IPS-18a (cell line): ENCODE results near the gene PHF19.

Experiments
- H3K27ac ChIP-seq: one replicate; pipeline ENCODE4 v1.5.1; 2013; ENCODE audit warnings: low read length
- H3K27me3 ChIP-seq: one replicate; pipeline ENCODE4 v1.6.1; 2013; ENCODE audit warnings: mild to moderate bottlenecking, low read length; ENCODE audit not compliant: control insufficient read depth, insufficient read depth
- H3K36me3 ChIP-seq: one replicate; pipeline ENCODE4 v1.6.1; 2013; ENCODE audit warnings: low read depth, low read length; ENCODE audit not compliant: control insufficient read depth
- H3K4me1 ChIP-seq: one replicate; pipeline ENCODE4 v1.6.1; 2013; ENCODE audit warnings: low read depth, low read length; ENCODE audit not compliant: control insufficient read depth
- H3K4me3 ChIP-seq: one replicate; pipeline ENCODE4 v1.5.1; 2013; ENCODE audit warnings: low read length
- H3K9ac ChIP-seq: one replicate; pipeline ENCODE4 v1.6.1; 2013; ENCODE audit warnings: mild to moderate bottlenecking, low read length, moderate library complexity
- H3K9me3 ChIP-seq: one replicate; pipeline ENCODE4 v1.6.1; 2013; ENCODE audit warnings: low read depth, low read length; ENCODE audit not compliant: control insufficient read depth

Gene PHF19

DNA sequence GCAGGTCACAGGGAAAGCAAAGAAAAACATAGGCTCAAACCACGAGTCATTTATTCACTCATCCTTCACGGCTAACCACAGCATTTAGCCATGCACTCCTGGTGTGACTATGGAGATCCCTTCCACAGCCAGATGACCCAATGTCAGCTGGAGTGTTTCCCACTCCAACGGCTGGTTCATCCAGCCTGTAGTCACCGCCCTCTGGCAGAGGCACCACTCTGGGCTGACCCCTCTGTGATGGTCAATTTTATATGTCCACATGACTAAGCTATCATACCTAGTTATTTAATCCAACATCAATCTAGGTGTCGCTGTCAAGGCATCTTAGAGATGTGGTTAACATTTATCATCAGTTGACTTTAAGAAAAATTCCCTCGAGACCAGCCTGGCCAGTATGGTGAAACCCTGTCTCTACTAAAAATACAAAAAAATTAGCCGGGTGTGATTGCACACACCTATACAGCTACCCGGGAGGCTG is 9.5 kb upstream of the PHF19 start:
- H3K9ac ChIP-seq: no peak overlapping the region
- H3K27me3 ChIP-seq: no peaks in the 10 kb centered on the region
- H3K4me3 ChIP-seq: no peak overlapping the region
- no peak overlapping the region for H3K27ac ChIP-seq
- H3K36me3 ChIP-seq: no peaks in the 10 kb centered on the region
- H3K4me1 ChIP-seq: no peaks in the 10 kb centered on the region
- H3K9me3 ChIP-seq: no peaks in the 10 kb centered on the region

DNA sequence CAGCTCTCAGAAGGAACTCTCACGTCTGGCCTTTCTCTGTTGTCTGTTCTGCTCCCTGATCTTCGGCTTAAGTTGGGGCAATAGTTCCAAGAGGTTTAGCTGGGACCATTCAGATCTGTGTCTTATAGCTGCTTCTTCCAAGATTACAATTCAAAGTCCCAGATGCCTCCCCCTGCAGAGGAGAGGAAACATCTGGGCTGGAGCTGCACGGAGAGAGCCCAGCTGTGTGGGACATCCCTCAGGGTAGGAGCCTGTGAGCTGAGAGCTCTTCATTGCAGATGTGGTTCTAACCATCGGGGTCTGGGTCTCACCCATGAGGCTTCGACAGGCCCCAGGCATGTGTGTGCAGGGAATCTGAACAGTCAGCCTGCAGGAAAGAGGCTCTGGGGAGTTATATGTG is 9.0 kb upstream of the PHF19 start:
- no peaks in the 10 kb centered on the region for H3K9me3 ChIP-seq
- no peaks in the 10 kb centered on the region for H3K36me3 ChIP-seq
- H3K27me3 ChIP-seq: no peaks in the 10 kb centered on the region
- no peak overlapping the region for H3K4me3 ChIP-seq
- no peak overlapping the region for H3K27ac ChIP-seq
- H3K9ac ChIP-seq: no peak overlapping the region
- no peaks in the 10 kb centered on the region for H3K4me1 ChIP-seq

DNA sequence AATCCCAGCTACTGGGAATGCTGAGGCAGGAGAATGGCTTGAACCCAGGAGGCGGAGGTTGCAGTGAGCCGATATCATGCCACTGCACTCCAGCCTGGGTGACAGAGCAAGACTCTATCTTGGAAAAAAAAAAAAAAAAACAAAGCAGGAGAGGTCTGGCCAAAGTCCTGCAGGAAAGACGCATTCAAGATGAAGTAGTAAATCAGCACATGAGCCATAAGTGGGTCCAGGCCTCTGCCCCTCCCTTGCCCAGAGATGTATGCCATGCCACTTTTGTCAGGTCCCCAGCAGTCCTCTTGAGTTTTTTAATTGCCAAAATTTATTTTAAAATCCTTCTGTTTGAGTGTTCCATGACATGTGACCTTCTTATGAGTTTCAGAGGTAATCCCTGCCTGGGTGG is 8.5 kb upstream of the PHF19 start:
- H3K9me3 ChIP-seq: no peaks in the 10 kb centered on the region
- no peaks in the 10 kb centered on the region for H3K27me3 ChIP-seq
- no peaks in the 10 kb centered on the region for H3K4me1 ChIP-seq
- H3K27ac ChIP-seq: no peak overlapping the region
- no peak overlapping the region for H3K4me3 ChIP-seq
- no peaks in the 10 kb centered on the region for H3K36me3 ChIP-seq
- no peak overlapping the region for H3K9ac ChIP-seq

DNA sequence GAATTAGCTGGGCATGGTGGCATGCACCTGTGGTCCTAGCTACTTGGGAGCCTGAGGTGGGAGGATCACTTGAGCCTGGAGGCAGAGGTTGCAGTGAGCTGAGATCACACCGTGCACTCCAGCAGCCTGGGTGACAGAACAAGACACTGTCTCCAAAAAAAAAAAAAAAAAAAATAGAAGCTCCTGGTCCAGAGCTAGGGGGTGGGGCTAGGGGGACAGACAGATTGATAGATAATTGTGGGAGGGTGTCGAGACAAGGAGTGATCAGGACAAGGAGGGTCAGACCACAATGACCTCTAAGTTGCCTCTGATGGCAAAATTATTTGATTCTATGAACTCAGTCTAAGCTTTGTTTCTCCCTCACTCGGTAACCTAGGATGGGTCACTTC is 6.6 kb upstream of the PHF19 start:
- Histone ChIP-seq H3K36me3 (no peaks in the 10 kb centered on the region), H3K4me1 (peaks cover 4% of the 10 kb centered on the region), H3K27me3 (no peaks in the 10 kb centered on the region), H3K27ac (no peak overlapping the region), H3K9me3 (no peaks in the 10 kb centered on the region), H3K4me3 (no peak overlapping the region), H3K9ac (no peak overlapping the region)

DNA sequence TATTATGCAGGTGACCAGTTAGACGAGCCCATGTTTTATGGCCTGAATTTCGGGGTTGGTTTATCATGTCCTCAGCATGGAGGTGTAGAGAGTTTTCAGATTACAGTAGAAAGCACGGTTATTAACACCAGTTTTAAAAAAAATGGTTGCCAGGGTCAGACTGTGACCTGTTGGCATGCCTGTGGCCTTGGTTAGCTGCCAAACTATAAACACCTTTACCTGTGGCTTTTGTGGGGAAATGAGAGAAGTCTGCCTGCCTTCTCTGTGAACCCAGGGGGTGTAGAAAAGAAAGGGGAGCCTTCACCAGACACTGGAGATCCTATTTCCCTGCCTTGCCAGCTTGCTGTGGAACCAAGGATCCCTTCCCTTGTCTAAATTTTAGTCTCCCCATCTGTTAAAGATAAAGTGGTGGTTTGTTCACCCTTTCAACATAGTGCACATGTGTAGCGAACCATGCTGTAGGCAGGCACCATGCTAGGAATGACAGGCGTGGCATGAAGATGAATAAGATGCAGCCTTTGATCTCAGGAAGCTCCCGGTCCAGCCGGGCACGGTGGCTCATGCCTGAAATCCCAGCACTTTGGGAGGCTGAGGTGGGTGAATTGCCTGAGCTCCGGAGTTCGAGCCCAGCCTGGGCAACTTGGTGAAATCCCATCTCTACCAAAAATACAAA is 6.1 kb upstream of the PHF19 start:
- no peaks in the 10 kb centered on the region for H3K36me3 ChIP-seq
- H3K27ac ChIP-seq: no peak overlapping the region
- peaks cover 2% of the 10 kb centered on the region for H3K27me3 ChIP-seq
- H3K9me3 ChIP-seq: no peaks in the 10 kb centered on the region
- peaks cover 6% of the 10 kb centered on the region for H3K4me1 ChIP-seq
- H3K4me3 ChIP-seq: no peak overlapping the region
- H3K9ac ChIP-seq: no peak overlapping the region

DNA sequence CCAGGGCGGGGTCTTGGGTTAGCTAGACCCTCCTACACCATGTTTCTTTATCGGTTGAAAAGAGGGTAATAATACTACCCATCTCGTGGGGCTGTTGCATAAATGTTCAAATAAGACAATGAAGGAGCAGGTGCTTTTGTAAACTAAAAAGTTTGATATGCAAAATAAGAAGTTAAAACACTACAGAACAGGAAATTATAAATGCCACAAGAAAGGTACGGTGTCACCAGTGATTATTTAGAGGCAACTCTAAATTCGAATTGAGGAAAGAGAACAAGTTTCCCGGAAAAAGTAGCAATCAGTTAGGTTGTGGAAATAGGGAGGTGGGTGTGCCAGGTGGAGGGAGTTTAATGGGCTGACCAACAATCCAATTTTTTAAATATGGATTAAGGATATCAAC is 2.5 kb upstream of the PHF19 start:
- Histone ChIP-seq H3K27me3 (peaks cover 18% of the 10 kb centered on the region), H3K36me3 (no peaks in the 10 kb centered on the region), H3K27ac (no peak overlapping the region), H3K9me3 (no peaks in the 10 kb centered on the region), H3K4me1 (peaks cover 20% of the 10 kb centered on the region), H3K9ac (no peak overlapping the region), H3K4me3 (no peak overlapping the region)

DNA sequence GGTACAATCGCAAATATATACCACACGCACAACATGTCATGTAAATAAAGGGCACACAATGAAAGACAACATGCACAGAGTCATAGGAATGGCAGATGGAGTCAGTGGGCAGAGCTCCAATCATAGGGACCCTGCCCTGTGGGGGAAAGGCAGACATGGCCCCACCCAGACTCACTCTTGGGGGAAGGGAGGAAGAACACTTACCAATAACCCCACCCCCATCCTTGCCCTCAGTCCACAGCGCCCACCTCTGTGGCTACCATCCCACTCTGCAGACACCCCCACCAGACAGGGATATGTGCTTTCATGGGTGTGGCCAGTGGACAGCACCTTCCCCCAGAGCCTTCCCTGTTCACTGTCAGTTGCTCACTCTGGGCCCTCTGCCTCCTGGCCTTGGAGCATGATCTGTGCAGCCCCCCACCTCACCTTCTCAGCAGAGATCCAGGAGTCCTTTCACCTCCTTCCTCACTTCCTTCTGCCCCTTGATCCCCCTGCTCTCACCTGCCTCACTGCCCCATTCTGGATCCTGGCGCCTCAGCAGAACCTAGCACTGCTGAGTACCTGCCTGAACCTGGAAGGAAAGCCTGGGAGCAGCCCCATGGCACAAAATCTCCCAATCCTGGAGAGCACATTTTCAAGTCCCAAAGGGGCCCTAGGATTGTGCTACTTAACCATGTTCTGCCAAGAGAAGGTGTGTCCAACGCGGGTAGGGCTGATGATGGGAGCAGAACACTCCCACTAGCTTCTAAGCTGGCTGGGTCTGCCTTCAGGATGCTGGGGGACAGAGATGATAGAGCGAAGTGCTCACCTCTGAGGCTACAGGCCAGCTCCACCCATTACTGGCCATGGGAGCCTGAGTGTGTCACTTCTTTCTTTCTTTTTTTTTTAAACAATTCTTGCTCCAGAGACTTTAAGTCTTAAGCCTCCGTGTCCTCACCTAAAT is 1.5 kb upstream of the PHF19 start:
- Histone ChIP-seq H3K27ac (no peak overlapping the region), H3K4me1 (peaks cover 30% of the 10 kb centered on the region), H3K9me3 (no peaks in the 10 kb centered on the region), H3K27me3 (peaks cover 18% of the 10 kb centered on the region), H3K9ac (no peak overlapping the region), H3K36me3 (no peaks in the 10 kb centered on the region), H3K4me3 (no peak overlapping the region)

DNA sequence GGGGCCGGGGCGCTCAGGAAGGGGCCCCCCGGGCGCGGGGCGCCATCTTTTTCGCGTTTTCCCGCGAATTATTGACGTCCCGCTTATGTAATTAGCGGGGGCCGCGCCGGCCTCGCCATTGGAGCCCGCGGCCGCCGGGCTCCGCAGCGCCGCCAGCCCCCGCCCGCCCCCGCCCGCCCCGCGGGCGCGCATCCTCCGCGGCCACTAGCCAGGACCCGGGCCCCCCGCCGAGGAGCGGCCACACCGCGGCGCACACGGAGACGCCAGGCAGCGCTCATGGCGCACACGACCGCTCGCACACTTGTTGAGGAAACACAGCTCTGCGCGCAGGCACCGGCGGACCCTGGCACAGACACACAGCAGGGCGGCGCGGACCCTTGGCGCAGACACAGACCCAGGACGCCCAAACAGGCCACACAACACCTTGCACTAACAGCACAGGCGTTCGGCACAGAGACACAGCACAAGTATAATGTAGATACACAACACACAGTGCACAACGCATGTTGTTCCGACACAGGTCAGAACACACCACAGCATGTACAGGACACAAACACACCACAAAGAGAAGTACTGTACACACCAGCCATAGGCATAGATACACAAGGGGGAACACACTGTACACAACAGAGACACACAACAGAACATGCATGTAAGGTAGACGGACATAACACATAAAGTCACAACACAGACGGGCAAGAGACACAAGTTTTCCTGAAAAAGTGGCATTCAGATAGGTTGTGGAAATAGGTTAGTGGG is 467 bp upstream of the PHF19 start:
- Histone ChIP-seq H3K36me3 (no peaks in the 10 kb centered on the region), H3K4me1 (peaks cover 40% of the 10 kb centered on the region), H3K27ac (no peak overlapping the region)

DNA sequence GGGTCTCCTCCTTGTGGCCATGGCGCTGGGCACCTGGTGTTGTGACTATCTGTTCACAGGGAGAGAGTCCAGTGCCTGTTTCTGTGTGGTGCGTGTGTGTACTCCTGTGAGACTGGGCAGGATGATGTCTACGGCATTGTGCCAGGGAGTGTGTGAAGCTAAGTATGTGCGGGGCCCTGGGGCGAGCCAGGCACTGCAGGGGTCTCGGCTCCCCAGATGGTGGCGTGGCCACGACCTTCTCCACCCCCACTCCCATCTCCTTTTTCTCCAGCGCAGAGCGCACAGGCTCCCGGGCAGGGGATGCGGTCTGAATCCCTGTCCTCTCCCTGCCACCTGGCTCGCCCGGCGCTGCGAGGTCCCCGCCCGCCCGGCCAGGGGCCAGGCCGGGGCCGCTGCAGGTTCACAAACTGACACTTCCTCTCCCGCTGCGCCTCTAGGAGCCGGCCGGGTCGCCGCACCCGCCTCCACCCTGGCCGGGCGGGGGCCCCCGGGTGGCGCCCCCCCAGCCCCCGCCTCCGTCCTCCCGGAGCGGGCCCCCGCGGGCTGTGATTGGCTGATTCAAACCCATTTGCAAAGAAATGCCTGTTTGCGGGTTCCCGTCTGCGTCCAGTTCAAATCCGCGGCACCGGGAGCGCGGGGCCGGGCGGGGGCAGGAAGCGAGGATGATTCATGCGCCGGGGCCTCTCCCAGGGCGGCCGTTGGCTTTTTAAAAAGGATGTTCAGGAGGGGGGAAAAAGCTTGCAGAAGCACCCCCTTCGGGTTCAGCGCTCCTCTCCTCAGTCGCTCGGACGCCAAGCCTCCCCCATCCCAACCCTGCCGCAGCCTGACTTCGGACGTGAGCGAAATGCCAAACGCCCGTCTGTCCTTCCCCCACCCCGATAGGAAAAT is 790 bp downstream of the PHF19 start:
- Histone ChIP-seq H3K27me3 (peaks cover 18% of the 10 kb centered on the region), H3K27ac (no peak overlapping the region), H3K36me3 (no peaks in the 10 kb centered on the region), H3K4me3 (peak overlapping the region; percentile 78), H3K9ac (peak overlapping the region; percentile 66), H3K9me3 (no peaks in the 10 kb centered on the region), H3K4me1 (peaks cover 45% of the 10 kb centered on the region)

More for the DNA sequence above, 467 bp upstream of the PHF19 start:
- peak overlapping the region; percentile 61 for H3K4me3 ChIP-seq
- no peaks in the 10 kb centered on the region for H3K9me3 ChIP-seq
- H3K9ac ChIP-seq: no peak overlapping the region
- H3K27me3 ChIP-seq: peaks cover 18% of the 10 kb centered on the region

DNA sequence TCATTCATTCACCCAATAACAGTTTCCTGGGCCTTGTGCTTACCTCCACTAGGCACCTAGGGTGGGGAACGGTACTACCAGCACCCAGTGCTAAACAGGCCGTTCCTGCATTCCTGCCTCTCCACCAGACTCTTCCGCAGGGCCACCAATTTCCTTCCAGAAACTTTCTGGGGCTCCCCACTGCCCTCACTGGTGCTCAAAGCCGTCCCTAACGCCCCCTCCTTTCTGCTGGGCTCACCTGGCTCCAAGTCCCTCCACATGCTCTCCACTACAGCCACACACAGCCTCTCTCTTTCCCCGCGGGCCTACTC is 1.4 kb downstream of the PHF19 start:
- Histone ChIP-seq H3K9ac (no peak overlapping the region), H3K4me3 (peak overlapping the region; percentile 78), H3K4me1 (peaks cover 45% of the 10 kb centered on the region), H3K27me3 (peaks cover 18% of the 10 kb centered on the region), H3K27ac (no peak overlapping the region), H3K9me3 (no peaks in the 10 kb centered on the region), H3K36me3 (no peaks in the 10 kb centered on the region)

DNA sequence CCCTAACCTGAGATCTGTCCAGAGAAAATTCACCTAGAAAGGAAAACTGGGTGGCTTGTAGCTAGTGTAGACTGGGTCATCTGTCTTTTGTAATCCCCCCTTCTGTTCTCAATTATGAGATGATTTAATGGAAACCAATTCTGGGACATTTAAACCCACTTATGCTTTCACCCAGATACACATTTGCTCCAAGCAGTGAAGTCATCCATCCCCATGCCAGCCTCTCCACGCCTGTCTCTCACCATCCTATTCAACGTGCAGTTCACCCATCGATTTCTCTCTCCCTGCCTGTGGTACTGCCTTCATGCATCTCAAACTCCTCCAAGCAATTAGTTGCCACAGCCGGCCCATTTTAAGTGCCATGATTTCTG is 1.8 kb downstream of the PHF19 start:
- peaks cover 18% of the 10 kb centered on the region for H3K27me3 ChIP-seq
- H3K4me3 ChIP-seq: no peak overlapping the region
- H3K9ac ChIP-seq: no peak overlapping the region
- no peak overlapping the region for H3K27ac ChIP-seq
- H3K4me1 ChIP-seq: peaks cover 45% of the 10 kb centered on the region
- H3K36me3 ChIP-seq: no peaks in the 10 kb centered on the region
- no peaks in the 10 kb centered on the region for H3K9me3 ChIP-seq
